ENCODE results near the gene CALCOCO1. TPM values are rescaled to one million over a fixed set of nuclear protein-coding genes. Genes with fewer than 3 reads are reported as not detected.

The CALCOCO1 gene
- total and polyA plus RNA-seq, 9 of the 15 experiments (the other 6 are each of a cell fraction or from before 2014, with no cell fraction given), result 1.9 to 31.8 (median 11.0) TPM

GRCh38 chr12:53675701-53676607 is 51.3 kb downstream of the CALCOCO1 start, which contains the start of gene ATP5MC2 (continued):
- TF ChIP-seq HNRNPLL (IDR thresholded peaks at IDR 0.05; ENCODE audit: low read depth, low read length, poor library complexity, severe bottlenecking) (peak; percentile 85), PRDM10 (IDR thresholded peaks at IDR 0.05; ENCODE audit: partially characterized antibody) (peak; percentile 74), HOMEZ (CRISPR knock-in tag; IDR thresholded peaks at IDR 0.05) (0 out of 2 replicates have a peak, but pooled peaks have one; percentile 61), CHD2 (IDR thresholded peaks at IDR 0.05; ENCODE audit: low read depth, low read length) (peak; percentile 49), ZNF184 (CRISPR knock-in tag; IDR thresholded peaks at IDR 0.05) (no peak), RBBP5 (IDR thresholded peaks at IDR 0.05; ENCODE audit: borderline replicate concordance, insufficient read depth, low read length, poor library complexity, severe bottlenecking) (peak; percentile 96), KLF13 (tag; IDR thresholded peaks at IDR 0.05; ENCODE audit: borderline replicate concordance, low read depth) (peak; percentile 92), ID3 (CRISPR knock-in tag; IDR thresholded peaks at IDR 0.05) (no peak), ID3 (tag; IDR thresholded peaks at IDR 0.05) (no peak), MXI1 (IDR thresholded peaks at IDR 0.05; ENCODE audit: low read depth, low read length) (no peak; the same call in 1 of the 2 replicates), ZNF143 (CRISPR knock-in tag; IDR thresholded peaks at IDR 0.05) (no peak), DEAF1 (CRISPR knock-in tag; IDR thresholded peaks at IDR 0.05) (peak; percentile 98), ZNF140 (CRISPR knock-in tag; IDR thresholded peaks at IDR 0.05) (no peak), RFX1 (IDR thresholded peaks at IDR 0.05) (no peak), CAMTA2 (CRISPR knock-in tag; conservative IDR thresholded peaks at IDR 0.05) (no peak), SNIP1 (IDR thresholded peaks at IDR 0.05; ENCODE audit: low read depth) (peak; percentile 91), ZBTB43 (CRISPR knock-in tag; IDR thresholded peaks at IDR 0.05) (peak; percentile 38; the same call in 1 of the 2 replicates), LEF1 (IDR thresholded peaks at IDR 0.05) (0 out of 2 replicates have a peak, but pooled peaks have one; percentile 11)
